HG03045 (cell line): ENCODE results near the gene NAXD.
"Not testable (repeated sequence)": the region's sequence is repeated elsewhere in the genome, so short reads cannot be mapped to it uniquely, and the experiment has no call there.

ENCODE experiments used
- ATAC-seq: cut with Tn5 transposase; IDR thresholded peaks from one replicate; pipeline ENCODE4 v1.9.1; 2021; ENCODE audit warnings: mild to moderate bottlenecking, moderate library complexity; ENCODE audit not compliant: unreplicated experiment

NAXD gene

GRCh38 chr13:110615322-110616102 lies at the start of gene NAXD:
Gene NAXD (plus strand): TSS chr13:110615545. CDS start chr13:110615602, 57 bp downstream.
- peak; percentile 84 for ATAC-seq

DNA sequence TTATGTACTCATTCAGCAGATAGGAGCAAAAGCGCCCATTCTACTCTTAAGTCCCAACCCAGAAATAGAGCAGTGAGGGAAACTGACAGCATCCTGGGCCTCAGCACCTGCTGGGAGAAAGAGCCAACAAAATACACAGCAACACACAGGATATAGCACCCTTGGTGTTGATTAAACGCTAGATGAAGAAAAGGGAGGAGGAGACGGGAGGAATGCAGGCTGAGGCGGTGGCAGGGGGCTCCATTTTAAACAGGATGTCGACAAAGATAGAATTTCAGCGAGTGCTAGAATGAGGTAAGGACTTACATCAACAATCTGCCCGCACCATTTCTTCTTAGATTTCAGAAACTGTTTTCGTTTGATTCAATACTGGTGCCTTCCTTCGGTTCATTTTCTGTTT lies 49.2 kb upstream of the NAXD start:
- no peak for ATAC-seq

GRCh38 chr13:110568612-110569011 lies 46.7 kb upstream of the NAXD start:
- ATAC-seq, result no peak

- ATAC-seq, result not testable (repeated sequence)
Observed at GRCh38 chr13:110569962-110570361, 45.4 kb upstream of the NAXD start.

- no peak for ATAC-seq
Observed at GRCh38 chr13:110570886-110571285, 44.5 kb upstream of the NAXD start.

DNA sequence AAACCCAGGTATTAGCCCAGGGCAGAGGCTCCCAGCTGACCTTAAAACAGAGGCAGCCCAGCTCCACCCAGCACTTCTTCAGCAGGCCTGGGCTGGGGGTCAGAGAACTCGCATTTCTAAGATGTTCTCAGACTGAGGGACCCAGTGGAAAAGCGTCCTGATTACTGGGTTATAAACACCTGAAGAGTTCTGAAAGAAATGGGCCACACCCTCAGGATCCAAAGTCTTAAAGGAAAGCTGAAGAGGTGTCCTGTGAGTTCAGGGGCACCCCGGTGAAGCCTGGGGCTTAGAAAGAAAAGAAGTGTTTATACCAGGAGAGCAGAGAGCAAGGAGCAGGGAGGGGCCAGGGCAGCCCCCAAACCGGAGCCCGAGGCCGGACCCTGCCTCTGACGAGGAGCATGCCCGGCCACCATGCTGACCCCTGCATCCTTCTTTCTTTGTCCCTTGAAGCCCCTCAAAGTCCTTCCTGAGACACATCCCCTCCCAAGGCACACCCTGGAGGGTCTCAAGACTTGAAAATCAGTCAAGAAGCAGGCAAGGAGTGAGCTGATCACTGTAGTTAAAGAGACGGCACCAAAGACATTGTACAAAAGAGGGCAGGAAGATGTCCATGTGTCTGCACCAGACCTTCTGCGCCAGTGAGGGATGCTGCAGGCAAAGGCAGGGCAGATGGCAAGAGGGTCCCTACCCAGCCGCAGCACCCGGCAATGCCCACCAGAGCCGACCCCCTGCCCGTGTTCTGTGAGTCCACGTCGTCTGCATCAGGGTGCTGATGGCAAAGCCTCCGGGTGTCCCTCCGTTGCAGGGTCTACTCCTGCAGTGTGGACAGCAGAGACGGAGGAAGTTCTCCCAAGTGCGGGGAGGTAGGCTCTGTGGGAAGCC lies 43.2 kb upstream of the NAXD start:
- ATAC-seq, result no peak

DNA sequence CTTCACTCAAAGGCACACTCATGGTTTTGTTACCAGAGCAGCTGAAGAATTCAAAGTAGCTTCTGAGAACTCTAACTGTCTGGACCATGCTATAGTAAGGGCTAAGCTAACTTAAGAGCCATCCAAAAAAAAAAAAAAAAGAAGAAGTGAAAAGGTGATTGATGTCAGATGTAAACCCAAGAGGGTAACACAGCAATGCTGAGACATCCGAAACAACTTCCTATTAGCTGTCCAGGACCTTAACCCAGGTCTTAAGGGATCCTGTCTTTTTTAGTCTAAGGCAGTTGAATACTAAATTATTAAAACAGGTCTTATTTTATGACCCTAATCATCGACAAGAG lies 42.6 kb upstream of the NAXD start:
- ATAC-seq, result no peak

- no peak for ATAC-seq
Observed at GRCh38 chr13:110574161-110574560, 41.2 kb upstream of the NAXD start.

- peak; percentile 89 for ATAC-seq
Observed at GRCh38 chr13:110575322-110576069, 39.8 kb upstream of the NAXD start.

GRCh38 chr13:110576070-110576394 lies 39.3 kb upstream of the NAXD start:
- no peak for ATAC-seq

DNA sequence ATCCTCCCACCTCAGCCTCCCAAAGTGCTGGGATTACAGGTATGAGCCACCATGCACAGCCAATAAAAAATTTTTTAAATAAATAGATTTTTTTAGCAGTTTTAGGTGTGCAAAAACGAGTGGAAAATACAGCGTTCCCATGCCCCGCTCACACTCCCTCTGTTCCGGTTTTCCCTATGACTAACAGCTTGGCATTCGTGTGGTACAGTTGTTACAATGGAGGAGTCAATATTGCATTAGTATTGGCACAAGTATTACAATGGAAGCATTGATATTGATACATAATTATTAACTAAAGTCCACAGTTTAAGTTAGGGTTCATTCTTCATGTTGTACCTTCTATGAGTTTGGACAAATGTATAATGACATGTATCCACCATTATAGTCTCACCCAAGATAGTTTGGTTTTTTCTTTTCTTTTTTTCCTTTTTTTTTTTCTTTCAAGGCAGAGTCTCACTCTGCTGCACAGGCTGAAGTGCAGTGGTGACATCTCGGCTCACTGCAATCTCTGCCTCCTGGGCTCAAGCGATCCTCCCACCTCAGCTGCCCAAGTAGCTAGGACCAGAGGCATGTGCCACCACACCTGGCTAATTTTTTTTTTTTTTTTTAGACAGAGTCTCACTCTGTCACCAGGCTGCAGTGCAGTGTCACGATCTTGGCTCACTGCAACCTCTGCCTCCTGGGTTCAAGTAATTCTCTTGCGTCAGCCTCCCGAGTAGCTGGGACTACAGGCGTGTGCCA lies 38.4 kb upstream of the NAXD start:
- no peak for ATAC-seq

- no peak for ATAC-seq
Observed at GRCh38 chr13:110578363-110578762, 37.0 kb upstream of the NAXD start.

GRCh38 chr13:110580800-110581199 lies 34.5 kb upstream of the NAXD start:
- ATAC-seq, result no peak

DNA sequence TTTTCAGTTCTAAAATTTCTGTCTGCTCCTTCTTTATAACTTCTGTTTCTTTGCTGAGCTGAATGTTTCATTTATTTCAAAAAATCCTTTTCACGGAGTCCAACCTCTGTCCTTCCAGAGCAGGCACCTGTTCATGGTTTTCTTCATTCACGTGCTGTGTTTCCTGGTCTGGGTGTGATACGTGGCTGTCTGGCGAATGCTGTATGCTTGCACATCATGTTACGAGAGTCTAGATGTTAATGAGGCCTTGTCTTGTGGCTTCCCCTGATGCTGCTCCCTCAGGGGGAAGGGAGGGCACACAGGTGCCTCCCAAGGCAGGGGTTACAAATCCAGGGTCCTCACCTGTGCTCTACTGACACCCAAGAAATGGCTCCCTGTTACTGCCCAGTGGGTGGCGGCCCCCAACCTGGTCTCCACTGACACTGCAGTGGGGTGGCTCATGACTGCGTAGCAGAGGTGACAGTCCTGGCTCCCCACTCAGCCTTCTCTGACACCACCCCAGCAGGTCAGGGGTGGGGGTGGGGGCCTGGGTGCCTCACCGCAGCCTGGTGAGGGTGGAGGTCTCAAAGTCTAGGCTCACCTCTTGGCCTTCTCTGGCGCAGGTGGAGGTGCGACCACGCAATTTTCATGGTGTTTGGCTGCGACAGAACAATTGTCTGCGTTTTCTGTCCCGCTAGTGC lies 33.7 kb upstream of the NAXD start:
- no peak for ATAC-seq

- ATAC-seq, result no peak
Observed at GRCh38 chr13:110582421-110582954, 32.9 kb upstream of the NAXD start.

GRCh38 chr13:110583178-110583865 lies 32.0 kb upstream of the NAXD start:
- no peak for ATAC-seq

GRCh38 chr13:110589793-110590390 lies 25.5 kb upstream of the NAXD start:
- ATAC-seq, result no peak

DNA sequence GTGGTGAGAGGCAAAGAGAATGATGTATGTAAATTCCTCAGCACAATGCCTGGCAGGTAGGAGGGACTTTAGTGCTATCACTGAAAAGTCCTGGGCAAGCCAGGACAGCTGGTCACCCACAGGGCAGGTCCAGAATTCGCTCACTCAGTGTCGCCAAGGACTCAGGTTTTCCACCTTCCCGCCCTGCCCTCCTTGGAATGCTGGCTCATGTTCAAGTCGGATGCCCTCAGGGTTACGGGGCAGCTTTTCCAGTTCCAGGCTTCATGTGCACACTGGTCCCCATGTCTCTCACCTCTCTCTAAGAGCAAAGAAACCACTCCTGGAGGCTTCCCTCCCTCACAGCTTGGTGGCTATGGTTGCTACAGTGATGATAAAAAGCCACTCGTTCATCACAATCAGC lies 24.8 kb upstream of the NAXD start:
- no peak for ATAC-seq

DNA sequence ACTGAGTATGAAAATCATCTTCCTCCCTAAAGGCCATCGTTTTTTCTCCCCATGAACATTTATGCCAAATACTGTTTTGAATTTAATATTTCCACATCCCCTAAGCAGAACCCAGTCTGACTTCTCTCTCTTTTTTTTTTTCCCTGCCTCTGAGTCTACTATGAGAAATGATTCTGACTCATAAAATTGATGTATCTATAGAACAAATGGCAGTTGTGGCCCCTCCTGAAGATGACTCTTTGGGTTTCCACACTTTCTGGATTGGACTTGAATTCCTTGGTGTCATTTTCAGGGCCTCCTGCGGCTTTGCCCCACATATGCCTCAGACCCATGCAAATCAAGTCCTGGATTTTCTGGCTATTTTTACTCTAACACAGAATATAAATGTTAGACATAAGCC lies 22.7 kb upstream of the NAXD start:
- ATAC-seq, result no peak
